ENCODE results near the gene SIRPA. TPM values are rescaled to one million over a fixed set of nuclear protein-coding genes. Genes with fewer than 3 reads are reported as not detected.

Gene SIRPA
- total RNA-seq, 1 experiment from 2014 or later: 8.9 TPM

- no peaks in the 10 kb centered on the region for H3K9me3 Mint-ChIP-seq
- no peak for TF ChIP-seq ZSCAN18 (CRISPR knock-in tag; IDR thresholded peaks at IDR 0.05)
- no peak for TF ChIP-seq ZNF121 (CRISPR knock-in tag; IDR thresholded peaks at IDR 0.05)
- TF ChIP-seq, protein P1, sequence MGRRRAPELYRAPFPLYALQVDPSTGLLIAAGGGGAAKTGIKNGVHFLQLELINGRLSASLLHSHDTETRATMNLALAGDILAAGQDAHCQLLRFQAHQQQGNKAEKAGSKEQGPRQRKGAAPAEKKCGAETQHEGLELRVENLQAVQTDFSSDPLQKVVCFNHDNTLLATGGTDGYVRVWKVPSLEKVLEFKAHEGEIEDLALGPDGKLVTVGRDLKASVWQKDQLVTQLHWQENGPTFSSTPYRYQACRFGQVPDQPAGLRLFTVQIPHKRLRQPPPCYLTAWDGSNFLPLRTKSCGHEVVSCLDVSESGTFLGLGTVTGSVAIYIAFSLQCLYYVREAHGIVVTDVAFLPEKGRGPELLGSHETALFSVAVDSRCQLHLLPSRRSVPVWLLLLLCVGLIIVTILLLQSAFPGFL (CRISPR knock-in tag; IDR thresholded peaks at IDR 0.05; ENCODE audit: borderline replicate concordance): no peak
- no peak for TF ChIP-seq TEAD1 (CRISPR knock-in tag; IDR thresholded peaks at IDR 0.05)
- TF ChIP-seq TEAD4 (CRISPR knock-in tag; IDR thresholded peaks at IDR 0.05): no peak
- TF ChIP-seq RELA (CRISPR knock-in tag; IDR thresholded peaks at IDR 0.05; ENCODE audit: borderline replicate concordance): no peak
- TF ChIP-seq, protein P2, sequence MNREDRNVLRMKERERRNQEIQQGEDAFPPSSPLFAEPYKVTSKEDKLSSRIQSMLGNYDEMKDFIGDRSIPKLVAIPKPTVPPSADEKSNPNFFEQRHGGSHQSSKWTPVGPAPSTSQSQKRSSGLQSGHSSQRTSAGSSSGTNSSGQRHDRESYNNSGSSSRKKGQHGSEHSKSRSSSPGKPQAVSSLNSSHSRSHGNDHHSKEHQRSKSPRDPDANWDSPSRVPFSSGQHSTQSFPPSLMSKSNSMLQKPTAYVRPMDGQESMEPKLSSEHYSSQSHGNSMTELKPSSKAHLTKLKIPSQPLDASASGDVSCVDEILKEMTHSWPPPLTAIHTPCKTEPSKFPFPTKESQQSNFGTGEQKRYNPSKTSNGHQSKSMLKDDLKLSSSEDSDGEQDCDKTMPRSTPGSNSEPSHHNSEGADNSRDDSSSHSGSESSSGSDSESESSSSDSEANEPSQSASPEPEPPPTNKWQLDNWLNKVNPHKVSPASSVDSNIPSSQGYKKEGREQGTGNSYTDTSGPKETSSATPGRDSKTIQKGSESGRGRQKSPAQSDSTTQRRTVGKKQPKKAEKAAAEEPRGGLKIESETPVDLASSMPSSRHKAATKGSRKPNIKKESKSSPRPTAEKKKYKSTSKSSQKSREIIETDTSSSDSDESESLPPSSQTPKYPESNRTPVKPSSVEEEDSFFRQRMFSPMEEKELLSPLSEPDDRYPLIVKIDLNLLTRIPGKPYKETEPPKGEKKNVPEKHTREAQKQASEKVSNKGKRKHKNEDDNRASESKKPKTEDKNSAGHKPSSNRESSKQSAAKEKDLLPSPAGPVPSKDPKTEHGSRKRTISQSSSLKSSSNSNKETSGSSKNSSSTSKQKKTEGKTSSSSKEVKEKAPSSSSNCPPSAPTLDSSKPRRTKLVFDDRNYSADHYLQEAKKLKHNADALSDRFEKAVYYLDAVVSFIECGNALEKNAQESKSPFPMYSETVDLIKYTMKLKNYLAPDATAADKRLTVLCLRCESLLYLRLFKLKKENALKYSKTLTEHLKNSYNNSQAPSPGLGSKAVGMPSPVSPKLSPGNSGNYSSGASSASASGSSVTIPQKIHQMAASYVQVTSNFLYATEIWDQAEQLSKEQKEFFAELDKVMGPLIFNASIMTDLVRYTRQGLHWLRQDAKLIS (CRISPR knock-in tag; IDR thresholded peaks at IDR 0.05; ENCODE audit: borderline replicate concordance): no peak
- no peak for TF ChIP-seq ZNF532 (CRISPR knock-in tag; IDR thresholded peaks at IDR 0.05; ENCODE audit: borderline replicate concordance)
- no peak for TF ChIP-seq ZBTB21 (CRISPR knock-in tag; IDR thresholded peaks at IDR 0.05; ENCODE audit: borderline replicate concordance)
- no peak for TF ChIP-seq FOXK1 (CRISPR knock-in tag; IDR thresholded peaks at IDR 0.05)
- peaks cover 35% of the 10 kb centered on the region for H3K4me1 Mint-ChIP-seq
- no peak for ATAC-seq
- no peak overlapping the region for H3K4me3 Mint-ChIP-seq
- peaks cover 13% of the 10 kb centered on the region for H3K36me3 Mint-ChIP-seq
- DNase-seq (ENCODE audit: low spot score): no peak
- no peaks in the 10 kb centered on the region; the same call in 1 of the 2 replicates for H3K27me3 Mint-ChIP-seq (ENCODE audit: low read depth)
- H3K27ac Mint-ChIP-seq: no peak overlapping the region
- POLR2A ChIA-PET: no interaction called here
- CTCF ChIA-PET: interaction anchor here (1.4 kb wide), 1 partner anchor 40 kb away, joined by 3 read pairs; no protein-coding TSS in a partner anchor
These were observed 31.0 kb downstream of the SIRPA start for GRCh38 chr20:1926237-1926636.

DNA sequence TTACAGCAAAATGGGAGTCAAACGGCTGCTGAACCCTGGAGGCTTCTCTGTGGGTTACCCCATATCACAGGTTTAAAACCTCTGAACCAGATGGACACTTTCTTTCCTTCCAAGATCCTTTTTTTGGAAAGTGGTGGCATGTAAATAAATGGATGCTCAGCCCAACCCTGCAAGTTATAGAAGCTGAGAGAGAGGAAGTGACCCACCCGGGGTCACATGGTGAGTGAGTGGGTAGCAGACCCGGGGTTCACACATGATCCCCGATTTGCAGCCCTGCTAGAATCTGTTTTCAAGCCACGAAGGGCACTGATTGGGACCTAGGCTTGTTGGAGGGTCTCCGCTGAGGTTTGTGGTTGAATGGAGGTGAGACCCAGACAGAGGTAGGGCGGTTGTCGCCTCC is 32.0 kb downstream of the SIRPA start:
- CTCF ChIA-PET: no interaction called here
- no peak for DNase-seq (ENCODE audit: low spot score)
- Mint-ChIP-seq H3K4me3 (no peak overlapping the region), H3K9me3 (no peaks in the 10 kb centered on the region), H3K27me3 (ENCODE audit: low read depth) (no peaks in the 10 kb centered on the region; the same call in 1 of the 2 replicates), H3K4me1 (peaks cover 31% of the 10 kb centered on the region), H3K27ac (no peak overlapping the region; the same call in 1 of the 2 replicates), H3K36me3 (peaks cover 11% of the 10 kb centered on the region)
- POLR2A ChIA-PET: no interaction called here
- ATAC-seq: no peak
- TF ChIP-seq, protein P1 (CRISPR knock-in tag; IDR thresholded peaks at IDR 0.05; ENCODE audit: borderline replicate concordance): no peak
- TF ChIP-seq NR3C1 (CRISPR knock-in tag; conservative IDR thresholded peaks at IDR 0.05; ENCODE audit: low read depth): no peak
- no peak for TF ChIP-seq ZNF138 (CRISPR knock-in tag; conservative IDR thresholded peaks at IDR 0.05)
- TF ChIP-seq, protein P3, sequence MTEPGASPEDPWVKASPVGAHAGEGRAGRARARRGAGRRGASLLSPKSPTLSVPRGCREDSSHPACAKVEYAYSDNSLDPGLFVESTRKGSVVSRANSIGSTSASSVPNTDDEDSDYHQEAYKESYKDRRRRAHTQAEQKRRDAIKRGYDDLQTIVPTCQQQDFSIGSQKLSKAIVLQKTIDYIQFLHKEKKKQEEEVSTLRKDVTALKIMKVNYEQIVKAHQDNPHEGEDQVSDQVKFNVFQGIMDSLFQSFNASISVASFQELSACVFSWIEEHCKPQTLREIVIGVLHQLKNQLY (CRISPR knock-in tag; IDR thresholded peaks at IDR 0.05): no peak
- TF ChIP-seq ATF6 (CRISPR knock-in tag; IDR thresholded peaks at IDR 0.05): no peak
- TF ChIP-seq SP1 (CRISPR knock-in tag; conservative IDR thresholded peaks at IDR 0.05): no peak
- TF ChIP-seq SOX15 (CRISPR knock-in tag; IDR thresholded peaks at IDR 0.05): no peak
- TF ChIP-seq MYBL2 (CRISPR knock-in tag; IDR thresholded peaks at IDR 0.05): no peak
- no peak for TF ChIP-seq CREB1 (CRISPR knock-in tag; IDR thresholded peaks at IDR 0.05)
- no peak for TF ChIP-seq ZNF396 (CRISPR knock-in tag; IDR thresholded peaks at IDR 0.05; ENCODE audit: borderline replicate concordance)
